ENCODE data around the gene CYB5R4. TPM values are rescaled to one million over a fixed set of nuclear protein-coding genes. Genes with fewer than 3 reads are reported as not detected.

Gene CYB5R4
- total RNA-seq, 1 experiment from 2014 or later, result 17.5 TPM

- H2BK15ac ChIP-seq (ENCODE audit: low read depth, low read length), result no peak overlapping the region
- H2BK20ac ChIP-seq (ENCODE audit: low read depth, low read length, poor library complexity, severe bottlenecking), result no peak overlapping the region
- no peak overlapping the region for H2AFZ ChIP-seq (ENCODE audit: low read length)
- peaks cover 7% of the 10 kb centered on the region for H3K23me2 ChIP-seq (ENCODE audit: insufficient read length, low read depth, low read length, poor library complexity, severe bottlenecking)
- Mint-ChIP-seq H3K9me3 (no peaks in the 10 kb centered on the region; a peak in 2 of 5 replicates), H3K4me1 (peaks cover 10 to 12% of the 10 kb centered on the region in 2 experiments), H3K36me3 (ENCODE audit: insufficient read depth in 1 of 3, low read depth in 3 of 3) (no peaks in the 10 kb centered on the region), H3K4me3 (peak overlapping the region; percentile 74 to 89), H3K27me3 (ENCODE audit: low read depth) (peaks cover 64% of the 10 kb centered on the region), H3K27ac (no peak overlapping the region)
- no peak overlapping the region for H2BK5ac ChIP-seq (ENCODE audit: insufficient read length, low read length)
- H4K5ac ChIP-seq (ENCODE audit: insufficient read length, low read depth, low read length), result no peak overlapping the region
- H2BK120ac ChIP-seq (ENCODE audit: low read depth, low read length, poor library complexity, severe bottlenecking), result no peak overlapping the region
- TF ChIP-seq, protein P1, sequence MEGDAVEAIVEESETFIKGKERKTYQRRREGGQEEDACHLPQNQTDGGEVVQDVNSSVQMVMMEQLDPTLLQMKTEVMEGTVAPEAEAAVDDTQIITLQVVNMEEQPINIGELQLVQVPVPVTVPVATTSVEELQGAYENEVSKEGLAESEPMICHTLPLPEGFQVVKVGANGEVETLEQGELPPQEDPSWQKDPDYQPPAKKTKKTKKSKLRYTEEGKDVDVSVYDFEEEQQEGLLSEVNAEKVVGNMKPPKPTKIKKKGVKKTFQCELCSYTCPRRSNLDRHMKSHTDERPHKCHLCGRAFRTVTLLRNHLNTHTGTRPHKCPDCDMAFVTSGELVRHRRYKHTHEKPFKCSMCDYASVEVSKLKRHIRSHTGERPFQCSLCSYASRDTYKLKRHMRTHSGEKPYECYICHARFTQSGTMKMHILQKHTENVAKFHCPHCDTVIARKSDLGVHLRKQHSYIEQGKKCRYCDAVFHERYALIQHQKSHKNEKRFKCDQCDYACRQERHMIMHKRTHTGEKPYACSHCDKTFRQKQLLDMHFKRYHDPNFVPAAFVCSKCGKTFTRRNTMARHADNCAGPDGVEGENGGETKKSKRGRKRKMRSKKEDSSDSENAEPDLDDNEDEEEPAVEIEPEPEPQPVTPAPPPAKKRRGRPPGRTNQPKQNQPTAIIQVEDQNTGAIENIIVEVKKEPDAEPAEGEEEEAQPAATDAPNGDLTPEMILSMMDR (conservative IDR thresholded peaks at IDR 0.05), result no peak
- no peak overlapping the region for H3T11ph ChIP-seq (ENCODE audit: low read length)
- H4K91ac ChIP-seq (ENCODE audit: insufficient read length, low read depth, low read length), result no peak overlapping the region
- H3K9me3 ChIP-seq (ENCODE audit: control insufficient read depth, low read depth, low read length), result no peaks in the 10 kb centered on the region
- H4K8ac ChIP-seq (replicated peaks; ENCODE audit: insufficient read length, low read depth, low read length), result no peak overlapping the region
- H3K4ac ChIP-seq (ENCODE audit: low read depth, low read length), result no peak overlapping the region
- no peak overlapping the region for H3K18ac ChIP-seq (ENCODE audit: insufficient read length, low read depth, low read length)
- H3K23ac ChIP-seq (ENCODE audit: insufficient read length, low read depth, low read length), result no peak overlapping the region
- H2BK12ac ChIP-seq (ENCODE audit: insufficient read length, low read depth, low read length), result no peak overlapping the region
- H3K56ac ChIP-seq (ENCODE audit: insufficient read length, low read depth, low read length), result no peak overlapping the region
- peaks cover 9% of the 10 kb centered on the region; the same call in 1 of the 2 replicates for H3K27me3 ChIP-seq (ENCODE audit: insufficient read depth, low read length)
- peak overlapping the region; percentile 67 for H3K4me2 ChIP-seq (ENCODE audit: insufficient read depth, insufficient read length, low read length)
- no peaks in the 10 kb centered on the region for H3K4me1 ChIP-seq (ENCODE audit: insufficient read depth, low read length)
- no peak overlapping the region for H3K27ac ChIP-seq (ENCODE audit: insufficient read length, low read depth, low read length)
- no peak for DNase-seq
- no peak overlapping the region for H3K14ac ChIP-seq (ENCODE audit: insufficient read depth, low read length)
- no peak overlapping the region for H3K9ac ChIP-seq (ENCODE audit: extremely low read depth, insufficient read length, low read length)
- H4K20me1 ChIP-seq (ENCODE audit: control insufficient read depth, insufficient read depth, insufficient read length), result no peaks in the 10 kb centered on the region
- no CpG with 5 or more reads among the region's 16 CpGs for WGBS (ENCODE audit: extremely low coverage, insufficient read length, low lambda C conversion rate)
- H3K79me1 ChIP-seq (ENCODE audit: insufficient read depth, low read depth, low read length, poor library complexity, severe bottlenecking), result no peaks in the 10 kb centered on the region
- H3K79me2 ChIP-seq (ENCODE audit: insufficient read depth, low read length), result no peaks in the 10 kb centered on the region
- no peak overlapping the region for H2AK5ac ChIP-seq (ENCODE audit: insufficient read length, low read length)
These were observed 6.8 kb upstream of the CYB5R4 start for GRCh38 chr6:83852528-83853177.

Data from H9 (cell line).